H1 (cell line): ENCODE data around the gene MAPK8IP1. TPM values are rescaled to one million over a fixed set of nuclear protein-coding genes. Genes with fewer than 3 reads are reported as not detected.

Experiments used
- CTCF ChIA-PET: fragments of 300-600 bp; sonication (Branson Sonifier 250); formaldehyde crosslinking; loops from one replicate; lab custom pipeline; 2021; ENCODE audit not compliant: partially characterized antibody; lab: Charles Lee
- POLR2A ChIA-PET: fragments of 300-600 bp; sonication (Branson Sonifier 250); formaldehyde crosslinking; loops from one replicate; lab custom pipeline; 2021; ENCODE audit warnings: inconsistent platforms; ENCODE audit not compliant: partially characterized antibody; lab: Charles Lee
- DNase-seq, 2 experiments: peaks; one replicate each; pipeline versions ENCODE4 v3.0.0 to v3.0.0-alpha.2; 2010 to 2022; ENCODE audit warnings: low spot score in 2 of 2, low read depth in 1 of 2, mixed read lengths in 1 of 2
- FAIRE-seq: peaks from 2 replicates; lab custom pipeline; 2011; peaks lifted over from hg19 to GRCh38; lab: Jason Lieb, UNC
- H2AFZ ChIP-seq: 2 replicates; pipeline ENCODE4 v1.8.1; 2012; ENCODE audit warnings: low read length, inconsistent platforms
- H2AK5ac ChIP-seq: 2 replicates; pipeline ENCODE4 v1.6.1; 2013; ENCODE audit warnings: low read depth, low read length
- H2BK120ac ChIP-seq: replicated peaks from 2 replicates; pipeline ENCODE3; 2013; ENCODE audit warnings: low read depth, low read length, inconsistent platforms
- H2BK12ac ChIP-seq: 2 replicates; pipeline ENCODE4 v1.6.1; 2013; ENCODE audit warnings: low read depth, low read length
- H2BK15ac ChIP-seq: 2 replicates; pipeline ENCODE4 v1.6.1; 2013; ENCODE audit warnings: low read length
- H2BK20ac ChIP-seq: 2 replicates; pipeline ENCODE4 v1.6.1; 2013; ENCODE audit warnings: low read length
- H2BK5ac ChIP-seq: 2 replicates; pipeline ENCODE4 v1.6.1; 2013; ENCODE audit warnings: low read depth, low read length
- H3K14ac ChIP-seq: 2 replicates; pipeline ENCODE4 v1.6.1; 2013; ENCODE audit warnings: inconsistent platforms; ENCODE audit not compliant: insufficient read length
- H3K18ac ChIP-seq: 2 replicates; pipeline ENCODE4 v1.6.1; 2013; ENCODE audit warnings: low read length; ENCODE audit errors: extremely low read depth
- H3K23ac ChIP-seq: 2 replicates; pipeline ENCODE4 v1.6.1; 2013; ENCODE audit warnings: inconsistent platforms; ENCODE audit not compliant: insufficient read length
- H3K23me2 ChIP-seq: 2 replicates; pipeline ENCODE4 v1.6.1; 2013; ENCODE audit warnings: low read depth, low read length
- H3K27ac ChIP-seq: 2 replicates; pipeline ENCODE4 v1.6.1; 2011; ENCODE audit warnings: low read depth, low read length, inconsistent platforms
- H3K27me3 ChIP-seq, 4 experiments: replicated peaks in 1 of 4; 1 replicate in 1 of 4; 2 replicates in 3 of 4; pipeline versions ENCODE4 v1.6.1 to v1.8.1; 2011 to 2013; ENCODE audit warnings: low read length in 3 of 4, mild to moderate bottlenecking in 3 of 4, inconsistent platforms in 2 of 4, mixed read lengths in 2 of 4, moderate library complexity in 1 of 4; ENCODE audit not compliant: control insufficient read depth in 3 of 4, insufficient read depth in 3 of 4; ENCODE audit errors: extremely low read depth in 1 of 4
- H3K36me3 ChIP-seq, 4 experiments: 2 replicates each; pipeline versions ENCODE4 v1.6.1 to v1.8.1; 2011 to 2013; ENCODE audit warnings: mild to moderate bottlenecking in 4 of 4, low read length in 3 of 4, moderate library complexity in 2 of 4, control low read depth in 1 of 4, inconsistent platforms in 1 of 4; ENCODE audit not compliant: insufficient read depth in 4 of 4, control insufficient read depth in 2 of 4
- H3K4ac ChIP-seq: replicated peaks from 2 replicates; pipeline ENCODE3; 2013; ENCODE audit warnings: low read length, low read depth, mixed read lengths, inconsistent platforms; ENCODE audit not compliant: insufficient read length
- H3K4me1 ChIP-seq, 4 experiments: replicated peaks in 1 of 4; 1 replicate in 1 of 4; 2 replicates in 3 of 4; pipeline versions ENCODE4 v1.6.1 to v1.8.1; 2011 to 2013; ENCODE audit warnings: low read length in 3 of 4, inconsistent platforms in 2 of 4, mixed read lengths in 1 of 4; ENCODE audit not compliant: insufficient read depth in 4 of 4, control insufficient read depth in 3 of 4
- H3K4me2 ChIP-seq, 2 experiments: 2 replicates each; pipeline versions ENCODE4 v1.6.1 to v1.8.1; 2011 to 2013; ENCODE audit warnings: low read depth in 2 of 2, low read length in 2 of 2, control low read depth in 1 of 2, inconsistent platforms in 1 of 2, mild to moderate bottlenecking in 1 of 2; ENCODE audit not compliant: insufficient read depth in 1 of 2
- H3K4me3 ChIP-seq, 4 experiments: fragments of 200-600, 300-600 bp in 1 of 4; sonication (generic), shearing (Covaris generic), sonication (Bioruptor Twin) in 1 of 4; 2 replicates each; pipeline versions ENCODE4 v1.5.1 to v1.8.1; 2011 to 2016; ENCODE audit warnings: low read length in 4 of 4, low read depth in 3 of 4, control low read depth in 2 of 4, inconsistent platforms in 2 of 4, mild to moderate bottlenecking in 2 of 4, mixed read lengths in 1 of 4, moderate library complexity in 1 of 4; ENCODE audit not compliant: insufficient read depth in 2 of 4; ENCODE audit errors: extremely low read depth in 1 of 4
- H3K56ac ChIP-seq: replicated peaks from 2 replicates; pipeline ENCODE3; 2013; ENCODE audit warnings: low read depth, mild to moderate bottlenecking, mixed read lengths, low read length, inconsistent platforms; ENCODE audit not compliant: insufficient read length
- H3K79me1 ChIP-seq: 2 replicates; pipeline ENCODE4 v1.6.1; 2013; ENCODE audit warnings: low read depth, low read length, control low read depth
- H3K79me2 ChIP-seq, 2 experiments: 2 replicates each; pipeline versions ENCODE4 v1.6.1 to v1.8.1; 2012 to 2013; ENCODE audit warnings: low read length in 2 of 2, mild to moderate bottlenecking in 2 of 2, inconsistent platforms in 1 of 2; ENCODE audit not compliant: insufficient read depth in 2 of 2, control insufficient read depth in 1 of 2
- H3K9ac ChIP-seq, 4 experiments: replicated peaks in 1 of 4; 1 replicate in 1 of 4; 2 replicates in 3 of 4; pipeline versions ENCODE4 v1.6.1 to v1.8.1; 2011 to 2013; ENCODE audit warnings: low read depth in 3 of 4, low read length in 3 of 4, control low read depth in 2 of 4, mild to moderate bottlenecking in 2 of 4, moderate library complexity in 2 of 4, inconsistent platforms in 1 of 4; ENCODE audit errors: extremely low read depth in 1 of 4
- H3K9me3 ChIP-seq, 2 experiments: 2 replicates each; pipeline versions ENCODE4 v1.6.1 to v1.8.1; 2012 to 2013; ENCODE audit warnings: mild to moderate bottlenecking in 2 of 2, moderate library complexity in 2 of 2, control low read depth in 1 of 2, inconsistent platforms in 1 of 2, low read depth in 1 of 2, low read length in 1 of 2, mixed read lengths in 1 of 2; ENCODE audit not compliant: insufficient read depth in 2 of 2
- H4K20me1 ChIP-seq, 2 experiments: replicated peaks in 1 of 2; 2 replicates each; pipeline versions ENCODE3 to v1.8.1; 2011 to 2013; ENCODE audit warnings: inconsistent platforms in 2 of 2, low read length in 2 of 2, mild to moderate bottlenecking in 1 of 2; ENCODE audit not compliant: insufficient read depth in 2 of 2, control insufficient read depth in 1 of 2
- H4K5ac ChIP-seq: 2 replicates; pipeline ENCODE4 v1.6.1; 2013; ENCODE audit warnings: low read length, low read depth, mixed read lengths, inconsistent platforms; ENCODE audit not compliant: insufficient read length
- H4K8ac ChIP-seq: 2 replicates; pipeline ENCODE4 v1.8.0; 2013; ENCODE audit warnings: mild to moderate bottlenecking, moderate library complexity, low read length, inconsistent platforms; ENCODE audit not compliant: insufficient read depth; ENCODE audit errors: extremely low read depth
- H4K91ac ChIP-seq: replicated peaks from 2 replicates; pipeline ENCODE3; 2013; ENCODE audit warnings: low read length, mixed read lengths, inconsistent platforms; ENCODE audit not compliant: insufficient read length
- CBX5 ChIP-seq: fragments of 300-800, 300-1000 bp; sonication (generic); IDR thresholded peaks from 2 replicates; pipeline ENCODE4 v1.7.1; 2016; ENCODE audit warnings: antibody characterized with exemption, low read length, low read depth
- CBX8 ChIP-seq: fragments of 300-800, 300-1000 bp; sonication (generic); IDR thresholded peaks from 2 replicates; pipeline ENCODE4 v1.7.1; 2016; ENCODE audit warnings: low read depth, low read length, borderline replicate concordance
- CHD1 ChIP-seq: IDR thresholded peaks from 2 replicates; pipeline ENCODE4 v1.6.1; 2012; ENCODE audit warnings: low read depth, low read length, improper control_type of control experiment
- CREB1 ChIP-seq: IDR thresholded peaks from 2 replicates; pipeline ENCODE4 v1.6.1; 2012; ENCODE audit warnings: inconsistent platforms
- JUN ChIP-seq: IDR thresholded peaks from 2 replicates; pipeline ENCODE4 v1.6.1; 2011; ENCODE audit warnings: low read depth, mild to moderate bottlenecking, improper control_type of control experiment, low read length
- KDM1A ChIP-seq: fragments of 200-600, 300-600 bp; sonication (generic); IDR thresholded peaks from 2 replicates; pipeline ENCODE4 v1.7.1; 2016; ENCODE audit warnings: mild to moderate bottlenecking, low read length, borderline replicate concordance
- NRF1 ChIP-seq: IDR thresholded peaks from 2 replicates; pipeline ENCODE4 v1.6.1; 2011; ENCODE audit warnings: mild to moderate bottlenecking, low read depth, low read length, improper control_type of control experiment
- RFX5 ChIP-seq: IDR thresholded peaks from 2 replicates; pipeline ENCODE4 v1.6.1; 2011; ENCODE audit warnings: low read depth, low read length, improper control_type of control experiment, borderline replicate concordance
- SIX5 ChIP-seq: IDR thresholded peaks from 2 replicates; pipeline ENCODE4 v1.6.1; 2011; ENCODE audit warnings: mild to moderate bottlenecking, low read depth, low read length
- SUZ12 ChIP-seq: fragments of 200-600 bp; sonication (generic); IDR thresholded peaks from 2 replicates; pipeline ENCODE4 v1.6.1; 2012; ENCODE audit warnings: mild to moderate bottlenecking, inconsistent platforms, low read length, moderate library complexity, mixed read lengths
- TEAD4 ChIP-seq: IDR thresholded peaks from 2 replicates; pipeline ENCODE4 v1.6.1; 2012; ENCODE audit warnings: low read depth, low read length, inconsistent platforms, mixed read lengths
- WGBS, 2 experiments: shearing (Covaris generic) in 1 of 2; methylation state at CpG; one replicate each; pipeline versions ENCODE4 v1.1.6 to v1.1.7; 2013 to 2015; ENCODE audit warnings: low lambda C conversion rate in 2 of 2, mixed read lengths in 2 of 2, inconsistent platforms in 1 of 2, low coverage in 1 of 2, missing lambda C conversion rate in 1 of 2; ENCODE audit not compliant: insufficient replicate concordance in 2 of 2, insufficient coverage in 1 of 2, insufficient read length in 1 of 2; ENCODE audit errors: extremely low coverage in 1 of 2, missing lambda C conversion rate in 1 of 2; 5-methylcytosine and 5-hydroxymethylcytosine counted together
- polyA plus RNA-seq, 7 experiments: library from polyadenylated mRNA; depleted of rRNA in 3 of 7; stranded (reverse) in 5 of 7; unstranded in 2 of 7; fragments of >200 nt in 5 of 7; fragments of 200-250 nt in 2 of 7; gene quantifications; 1 replicate in 5 of 7; 2 replicates in 1 of 7; 4 replicates in 1 of 7; pipeline versions ENCODE4 v1.2.1 to v1.2.3, GENCODE V29; 2011 to 2013; ENCODE audit warnings: missing spikeins in 2 of 7, mixed read lengths in 2 of 7
- total RNA-seq: library from RNA; stranded (reverse); fragmentation: NEBNext Ultra II Directional; extraction: Animal tissue kit (Norgen Biotek cat#: 25700); gene quantifications from 2 replicates; pipeline ENCODE4 v1.2.1, GENCODE V29; 2021

The MAPK8IP1 gene
- total and polyA plus RNA-seq, 2 of the 8 experiments (the other 6 are each of a cell fraction or from before 2014, with no cell fraction given), result 32.4 to 40.1 TPM

- H2BK120ac ChIP-seq, result no peak overlapping the region
- H3K4me3 ChIP-seq, result no peak overlapping the region
- no peak overlapping the region for H3K56ac ChIP-seq
- WGBS, 2 experiments, result 89% methylated on average over 4 of the region's 4 CpGs; no CpG with 5 or more reads in 1 of the 2 experiments
- H3K23me2 ChIP-seq, result no peaks in the 10 kb centered on the region
- H2BK20ac ChIP-seq, result no peak overlapping the region
- H2BK12ac ChIP-seq, result no peak overlapping the region
- H4K91ac ChIP-seq, result no peak overlapping the region
- no peak for TF ChIP-seq CBX5
- TF ChIP-seq CBX8, result no peak
- TF ChIP-seq NRF1, result no peak
- no peak for TF ChIP-seq CREB1
- no peak for TF ChIP-seq RFX5
- no peak for TF ChIP-seq SUZ12
- TF ChIP-seq KDM1A, result no peak
- TF ChIP-seq CHD1, result no peak
- no peak for TF ChIP-seq TEAD4
- TF ChIP-seq JUN, result no peak
- TF ChIP-seq SIX5, result no peak
- H3K27me3 ChIP-seq, result no peaks in the 10 kb centered on the region
- H4K5ac ChIP-seq, result no peak overlapping the region
- FAIRE-seq (no peak), DNase-seq (no peak)
- no peak overlapping the region for H3K9ac ChIP-seq
- no peak overlapping the region for H2BK5ac ChIP-seq
- H3K4ac ChIP-seq, result no peak overlapping the region
- H3K18ac ChIP-seq, result no peak overlapping the region
- no peaks in the 10 kb centered on the region for H3K79me2 ChIP-seq
- H3K14ac ChIP-seq, result no peak overlapping the region
- CTCF ChIA-PET, result interaction anchor here (0.6 to 6.3 kb wide), 12 partner anchors 11 to 426 kb away, joined by 3 to 90 read pairs (median 10); no protein-coding TSS in a partner anchor
- no peaks in the 10 kb centered on the region; the same call in 1 of the 2 replicates for H3K79me1 ChIP-seq
- no peak overlapping the region for H4K8ac ChIP-seq
- peaks cover 0 to 2% of the 10 kb centered on the region in 2 experiments for H4K20me1 ChIP-seq
- H3K4me1 ChIP-seq, result peaks cover 3 to 8% (median 4%) of the 10 kb centered on the region in 4 experiments; a peak in 6 of 7 replicates
- no peak overlapping the region for H3K27ac ChIP-seq
- no peak overlapping the region for H2BK15ac ChIP-seq
- POLR2A ChIA-PET, result interaction anchor here (0.6 to 2.5 kb wide), 3 partner anchors 8 to 35 kb away, joined by 3 to 9 read pairs (median 7); no protein-coding TSS in a partner anchor
- no peak overlapping the region for H3K4me2 ChIP-seq
- no peaks in the 10 kb centered on the region for H3K9me3 ChIP-seq
- H3K23ac ChIP-seq, result no peak overlapping the region
- H2AK5ac ChIP-seq, result no peak overlapping the region
- H2AFZ ChIP-seq, result no peak overlapping the region
- H3K36me3 ChIP-seq, result peaks cover 5 to 15% (median 10%) of the 10 kb centered on the region in 4 experiments; a peak in 5 of 8 replicates
These were observed 14.7 kb upstream of the MAPK8IP1 start for GRCh38 chr11:45870706-45871105.
